Ascending aorta (tissue), 2 donors: ENCODE results near the gene PLK2. TPM values are rescaled to one million over a fixed set of nuclear protein-coding genes. Genes with fewer than 3 reads are reported as not detected.

Experiments used
- DNase-seq, 2 donors: peaks; one replicate each; pipeline ENCODE4 v3.0.0-alpha.2; 2019; ENCODE audit warnings: low spot score in 2 of 2
- H3K27ac ChIP-seq, 2 donors: fragments of 200-600 bp; sonication (generic); one replicate each; pipeline ENCODE4 v1.5.1; 2016 to 2017; ENCODE audit warnings: mild to moderate bottlenecking in 1 of 2
- H3K27me3 ChIP-seq: fragments of 200-600 bp; sonication (generic); one replicate; pipeline ENCODE4 v1.5.1; 2017
- H3K36me3 ChIP-seq, 2 donors: fragments of 200-600 bp; sonication (generic); one replicate each; pipeline ENCODE4 v1.5.1; 2016
- H3K4me1 ChIP-seq, 2 donors: fragments of 200-600 bp; sonication (generic); one replicate each; pipeline ENCODE4 v1.5.1; 2016 to 2017; ENCODE audit warnings: mild to moderate bottlenecking in 1 of 2
- H3K4me3 ChIP-seq, 2 donors: fragments of 200-600 bp; sonication (generic); one replicate each; pipeline ENCODE4 v1.5.1; 2016 to 2017; ENCODE audit warnings: mild to moderate bottlenecking in 1 of 2
- H3K9me3 ChIP-seq, 2 donors: fragments of 200-600 bp; sonication (generic); one replicate each; pipeline ENCODE4 v1.5.1; 2016
- intact Hi-C: fragments of 100-400 bp; cut with DNase I; formaldehyde crosslinking; loops from one replicate; pipeline ENCODE4 v1.15.1; 2023
- total RNA-seq: library from RNA; depleted of rRNA; stranded (reverse); fragments of >200 nt; gene quantifications from one replicate; pipeline ENCODE4 v1.1.0, GENCODE V29; 2016
- TF ChIP-seq, protein P1 (sequence below), 3 experiments: fragments of 200-600 bp in 2 of 3; fragments of 450-650 bp in 1 of 3; sonication (generic) in 2 of 3; IDR thresholded peaks; one replicate each; pipeline ENCODE4 v1.5.1; 2016 to 2019; ENCODE audit warnings: antibody characterized with exemption in 3 of 3, mild to moderate bottlenecking in 1 of 3, moderate library complexity in 1 of 3

PLK2 gene
- total RNA-seq, 1 donor from 2014 or later, result 69.1 TPM

DNA sequence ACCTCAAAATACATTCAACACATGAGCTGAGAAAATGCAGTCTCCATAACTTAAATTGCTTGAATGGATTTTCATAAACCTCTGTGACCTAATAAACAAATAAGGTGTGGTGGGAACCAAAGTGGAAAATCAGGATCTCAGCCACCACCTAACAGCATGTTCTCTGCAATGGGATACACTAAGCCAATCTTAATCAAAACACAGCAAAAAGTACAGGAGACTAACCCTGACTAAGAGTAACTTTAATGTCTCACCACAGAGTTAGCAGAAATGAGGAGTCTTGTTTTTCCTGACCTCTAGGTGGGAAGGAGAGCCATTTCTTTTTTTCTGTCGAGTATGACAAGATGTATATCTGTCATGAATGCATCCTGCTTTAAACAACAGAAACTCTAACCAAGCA lies 48.5 kb downstream of the PLK2 start:
- Histone ChIP-seq H3K4me1 (no peaks in the 10 kb centered on the region), H3K36me3 (no peaks in the 10 kb centered on the region), H3K27me3 (no peaks in the 10 kb centered on the region), H3K4me3 (no peak overlapping the region), H3K27ac (no peak overlapping the region), H3K9me3 (no peaks in the 10 kb centered on the region)
- TF ChIP-seq, protein P1, sequence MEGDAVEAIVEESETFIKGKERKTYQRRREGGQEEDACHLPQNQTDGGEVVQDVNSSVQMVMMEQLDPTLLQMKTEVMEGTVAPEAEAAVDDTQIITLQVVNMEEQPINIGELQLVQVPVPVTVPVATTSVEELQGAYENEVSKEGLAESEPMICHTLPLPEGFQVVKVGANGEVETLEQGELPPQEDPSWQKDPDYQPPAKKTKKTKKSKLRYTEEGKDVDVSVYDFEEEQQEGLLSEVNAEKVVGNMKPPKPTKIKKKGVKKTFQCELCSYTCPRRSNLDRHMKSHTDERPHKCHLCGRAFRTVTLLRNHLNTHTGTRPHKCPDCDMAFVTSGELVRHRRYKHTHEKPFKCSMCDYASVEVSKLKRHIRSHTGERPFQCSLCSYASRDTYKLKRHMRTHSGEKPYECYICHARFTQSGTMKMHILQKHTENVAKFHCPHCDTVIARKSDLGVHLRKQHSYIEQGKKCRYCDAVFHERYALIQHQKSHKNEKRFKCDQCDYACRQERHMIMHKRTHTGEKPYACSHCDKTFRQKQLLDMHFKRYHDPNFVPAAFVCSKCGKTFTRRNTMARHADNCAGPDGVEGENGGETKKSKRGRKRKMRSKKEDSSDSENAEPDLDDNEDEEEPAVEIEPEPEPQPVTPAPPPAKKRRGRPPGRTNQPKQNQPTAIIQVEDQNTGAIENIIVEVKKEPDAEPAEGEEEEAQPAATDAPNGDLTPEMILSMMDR (IDR thresholded peaks at IDR 0.05), result no peak
- DNase-seq, result no peak
- intact Hi-C loops, result no loop called here

- no peaks in the 10 kb centered on the region for H3K9me3 ChIP-seq
- H3K4me1 ChIP-seq, result no peaks in the 10 kb centered on the region
- intact Hi-C loops, result no loop called here
- TF ChIP-seq, protein P1 (IDR thresholded peaks at IDR 0.05), result no peak
- H3K27me3 ChIP-seq, result no peaks in the 10 kb centered on the region
- no peaks in the 10 kb centered on the region for H3K36me3 ChIP-seq
- H3K4me3 ChIP-seq, result no peak overlapping the region
- H3K27ac ChIP-seq, result no peak overlapping the region
- no peak for DNase-seq
Measured at GRCh38 chr5:58410441-58410840, 49.4 kb downstream of the PLK2 start.

- no peak for DNase-seq
- no peaks in the 10 kb centered on the region for H3K9me3 ChIP-seq
- H3K27ac ChIP-seq, result no peak overlapping the region
- H3K4me1 ChIP-seq, result no peaks in the 10 kb centered on the region
- H3K27me3 ChIP-seq, result no peaks in the 10 kb centered on the region
- no peaks in the 10 kb centered on the region for H3K36me3 ChIP-seq
- TF ChIP-seq, protein P1 (IDR thresholded peaks at IDR 0.05), result no peak
- no peak overlapping the region for H3K4me3 ChIP-seq
- intact Hi-C loops, result loop anchor here (10.0 kb wide), 1 partner anchor 48 kb away; no protein-coding TSS in a partner anchor
Measured at GRCh38 chr5:58407042-58407719, 52.7 kb downstream of the PLK2 start.

GRCh38 chr5:58406394-58406793 lies 53.5 kb downstream of the PLK2 start:
- H3K4me1 ChIP-seq, result no peaks in the 10 kb centered on the region
- no peaks in the 10 kb centered on the region for H3K27me3 ChIP-seq
- no peak overlapping the region for H3K27ac ChIP-seq
- no peaks in the 10 kb centered on the region for H3K9me3 ChIP-seq
- intact Hi-C loops, result loop anchor here (10.0 kb wide), 1 partner anchor 48 kb away; no protein-coding TSS in a partner anchor
- no peak for DNase-seq
- H3K4me3 ChIP-seq, result no peak overlapping the region
- TF ChIP-seq, protein P1 (IDR thresholded peaks at IDR 0.05), result no peak
- H3K36me3 ChIP-seq, result no peaks in the 10 kb centered on the region

- DNase-seq, result no peak
- no peaks in the 10 kb centered on the region for H3K9me3 ChIP-seq
- H3K27me3 ChIP-seq, result no peaks in the 10 kb centered on the region
- intact Hi-C loops, result loop anchor here (10.0 kb wide), 1 partner anchor 50 kb away; no protein-coding TSS in a partner anchor
- no peaks in the 10 kb centered on the region for H3K36me3 ChIP-seq
- no peak overlapping the region for H3K4me3 ChIP-seq
- no peak overlapping the region for H3K27ac ChIP-seq
- TF ChIP-seq, protein P1 (IDR thresholded peaks at IDR 0.05), result no peak
- peaks cover 0 to 3% of the 10 kb centered on the region in 2 donors for H3K4me1 ChIP-seq
Measured at GRCh38 chr5:58405175-58405574, 54.7 kb downstream of the PLK2 start.
